Activated CD4-positive, alpha-beta T cell treated with anti-CD3 and anti-CD28 coated beads for 1 hour (primary cell): ENCODE results near the gene IL1RAPL1.
"Not testable (repeated sequence)": the region's sequence is repeated elsewhere in the genome, so short reads cannot be mapped to it uniquely, and the experiment has no call there.

ENCODE experiments used
- DNase-seq: peaks from one replicate; pipeline ENCODE4 v3.0.0-alpha.2; 2020

The IL1RAPL1 gene

GRCh38 chrX:28628120-28628519 lies 40.9 kb downstream of the IL1RAPL1 start:
- DNase-seq: no peak

GRCh38 chrX:28638775-28639174 lies 51.5 kb downstream of the IL1RAPL1 start:
- DNase-seq: no peak

- DNase-seq: no peak
Measured at GRCh38 chrX:28639451-28639850, 52.2 kb downstream of the IL1RAPL1 start.

- DNase-seq: no peak
Measured at GRCh38 chrX:28649541-28649940, 62.3 kb downstream of the IL1RAPL1 start.

GRCh38 chrX:28651186-28651585 lies 63.9 kb downstream of the IL1RAPL1 start:
- DNase-seq: no peak

- DNase-seq: no peak
Measured at GRCh38 chrX:28659269-28659668, 72.0 kb downstream of the IL1RAPL1 start.

GRCh38 chrX:28665778-28666177 lies 78.5 kb downstream of the IL1RAPL1 start:
- DNase-seq: no peak

GRCh38 chrX:28668303-28668702 lies 81.1 kb downstream of the IL1RAPL1 start:
- DNase-seq: no peak

- DNase-seq: no peak
Measured at GRCh38 chrX:28668957-28669356, 81.7 kb downstream of the IL1RAPL1 start.

- no peak for DNase-seq
Measured at GRCh38 chrX:28670074-28670473, 82.8 kb downstream of the IL1RAPL1 start.

- no peak for DNase-seq
Measured at GRCh38 chrX:28675173-28675572, 87.9 kb downstream of the IL1RAPL1 start.

GRCh38 chrX:28693101-28693500 lies 105.9 kb downstream of the IL1RAPL1 start:
- no peak for DNase-seq

- DNase-seq: no peak
Measured at GRCh38 chrX:28697732-28698131, 110.5 kb downstream of the IL1RAPL1 start.

- no peak for DNase-seq
Measured at GRCh38 chrX:28701222-28701621, 114.0 kb downstream of the IL1RAPL1 start.

- DNase-seq: no peak
Measured at GRCh38 chrX:28706964-28707363, 119.7 kb downstream of the IL1RAPL1 start.

GRCh38 chrX:28709421-28709820 lies 122.2 kb downstream of the IL1RAPL1 start:
- no peak for DNase-seq

- no peak for DNase-seq
Measured at GRCh38 chrX:28717864-28718263, 130.6 kb downstream of the IL1RAPL1 start.

GRCh38 chrX:28718450-28718849 lies 131.2 kb downstream of the IL1RAPL1 start:
- DNase-seq: no peak

GRCh38 chrX:28719620-28720019 lies 132.4 kb downstream of the IL1RAPL1 start:
- no peak for DNase-seq

GRCh38 chrX:28752330-28752729 lies 165.1 kb downstream of the IL1RAPL1 start:
- DNase-seq: no peak

GRCh38 chrX:28756175-28756574 lies 168.9 kb downstream of the IL1RAPL1 start:
- DNase-seq: no peak

GRCh38 chrX:28756647-28757046 lies 169.4 kb downstream of the IL1RAPL1 start:
- DNase-seq: no peak

- no peak for DNase-seq
Measured at GRCh38 chrX:28757290-28757689, 170.0 kb downstream of the IL1RAPL1 start.

GRCh38 chrX:28766561-28766960 lies 179.3 kb downstream of the IL1RAPL1 start:
- DNase-seq: not testable (repeated sequence)

GRCh38 chrX:28773807-28774206 lies 186.6 kb downstream of the IL1RAPL1 start:
- DNase-seq: no peak

GRCh38 chrX:28787206-28787605 lies 200.0 kb downstream of the IL1RAPL1 start:
- no peak for DNase-seq
